Caco-2 (cell line): ENCODE results near the gene CTTN. TPM values are rescaled to one million over a fixed set of nuclear protein-coding genes. Genes with fewer than 3 reads are reported as not detected.

Experiments used
- Bru-seq: library from RNA; stranded (reverse); fragments of 400-500 nt; gene quantifications from one replicate; lab custom pipeline; 2021; lab: Mats Ljungman, UMichigan
- BruChase-seq, 2 experiments: library from RNA; stranded (reverse); fragments of 400-500 nt; gene quantifications; one replicate each; lab custom pipeline; 2021; lab: Mats Ljungman, UMichigan
- BruUV-seq: library from RNA; stranded (reverse); fragments of 400-500 nt; replicated peaks from 2 replicates; lab custom pipeline; 2021; lab: Mats Ljungman, UMichigan
- CTCF ChIA-PET: fragments of 300-600 bp; sonication (Branson Sonifier 250); formaldehyde crosslinking; loops from one replicate; lab custom pipeline; 2022; ENCODE audit warnings: antibody characterized with exemption; lab: Charles Lee
- POLR2A ChIA-PET: fragments of 300-600 bp; sonication (Branson Sonifier 250); formaldehyde crosslinking; loops from one replicate; lab custom pipeline; 2022; ENCODE audit warnings: antibody characterized with exemption; lab: Charles Lee
- DNase-seq, 2 experiments: peaks; one replicate each; pipeline versions ENCODE4 v3.0.0 to v3.0.0-alpha.2; 2020 to 2022
- H3K27me3 ChIP-seq: replicated peaks from 2 replicates; pipeline ENCODE4 v1.6.0; 2011; ENCODE audit warnings: low read length; ENCODE audit not compliant: control insufficient read depth, insufficient read depth
- H3K36me3 ChIP-seq: 2 replicates; pipeline ENCODE4 v1.5.1; 2011; ENCODE audit warnings: low read length; ENCODE audit not compliant: control insufficient read depth, insufficient read depth
- H3K4me1 ChIP-seq: fragments of 250-450 bp; sonication (Bioruptor Pico); 2 replicates; pipeline ENCODE4 v1.5.1; 2020; ENCODE audit warnings: mild to moderate bottlenecking
- H3K4me3 ChIP-seq: 2 replicates; pipeline ENCODE4 v1.5.1; 2011; ENCODE audit warnings: low read depth, mild to moderate bottlenecking, control low read depth, low read length
- H3K9me3 ChIP-seq: fragments of 250-450 bp; sonication (Bioruptor Pico); 2 replicates; pipeline ENCODE4 v1.5.1; 2020; ENCODE audit warnings: mild to moderate bottlenecking, moderate library complexity
- H3K27ac Mint-ChIP-seq: one replicate; pipeline ENCODE4 v1.8.0; 2022; ENCODE audit warnings: mixed read lengths; ENCODE audit not compliant: unreplicated experiment
- H3K27me3 Mint-ChIP-seq: one replicate; pipeline ENCODE4 v1.8.0; 2022; ENCODE audit warnings: mixed read lengths; ENCODE audit not compliant: insufficient read depth, unreplicated experiment
- H3K36me3 Mint-ChIP-seq: one replicate; pipeline ENCODE4 v1.8.0; 2022; ENCODE audit warnings: mild to moderate bottlenecking, mixed read lengths; ENCODE audit not compliant: insufficient read depth, unreplicated experiment
- H3K4me1 Mint-ChIP-seq: one replicate; pipeline ENCODE4 v1.8.0; 2022; ENCODE audit warnings: low read depth, mixed read lengths; ENCODE audit not compliant: unreplicated experiment
- H3K4me3 Mint-ChIP-seq: one replicate; pipeline ENCODE4 v1.8.0; 2022; ENCODE audit warnings: mild to moderate bottlenecking, moderate library complexity, mixed read lengths; ENCODE audit not compliant: unreplicated experiment
- H3K9me3 Mint-ChIP-seq: one replicate; pipeline ENCODE4 v1.8.0; 2022; ENCODE audit warnings: mixed read lengths; ENCODE audit not compliant: unreplicated experiment
- CTCF ChIP-seq, 2 experiments: fragments of 200-600 bp in 1 of 2; IDR thresholded peaks; 1 replicate in 1 of 2; 2 replicates in 1 of 2; pipeline versions ENCODE4 v1.5.1 to v1.8.0; 2011 to 2022; ENCODE audit warnings: antibody characterized with exemption in 1 of 2, control low read depth in 1 of 2, inconsistent platforms in 1 of 2, low read depth in 1 of 2, low read length in 1 of 2, mild to moderate bottlenecking in 1 of 2, moderate library complexity in 1 of 2; ENCODE audit not compliant: insufficient read depth in 1 of 2, severe bottlenecking in 1 of 2, unreplicated experiment in 1 of 2
- intact Hi-C: fragments of 100-400 bp; cut with micrococcal nuclease; formaldehyde crosslinking; loops from one replicate; pipeline ENCODE4 v1.10.0; 2022; ENCODE audit not compliant: unreplicated experiment
- long read RNA-seq: library from polyadenylated mRNA; stranded (forward); transcript quantifications from one replicate; pipeline ENCODE4 v2.0.0, GENCODE V29; 2022
- total RNA-seq: library from RNA; stranded (reverse); gene quantifications from 2 replicates; pipeline ENCODE4 v1.2.3, GENCODE V29; 2022

CTTN gene
- total RNA-seq, result 502 and 510 TPM in 2 replicates
- percentile 93 among the genes with signal in this experiment for Bru-seq, nascent RNA
- percentile 97 among the genes with signal in this experiment for BruChase-seq, experiment 1, labeled RNA remaining after a 2-hour chase
- percentile 97 among the genes with signal in this experiment for BruChase-seq, experiment 2, labeled RNA remaining after a 6-hour chase
- long read RNA-seq, transcript CTTN-201 (18 exons, 3,272 nt), result major isoform, 172 of 406 reads
- long read RNA-seq, transcript CTTN-202 (17 exons, 3,272 nt), result minor isoform, 93 of 406 reads
- long read RNA-seq, transcript CTTN-206 (4 exons, 1,087 nt), result minor isoform, 8 of 406 reads
- long read RNA-seq, partial matches to known transcripts, result 63 of 406 reads
- long read RNA-seq, other reads (novel, unspliced or antisense), result 70 of 406 reads

- no peaks in the 10 kb centered on the region for H3K27me3 ChIP-seq
- DNase-seq, result peak; percentile 96
- H3K4me1 ChIP-seq, result peaks cover 22% of the 10 kb centered on the region
- CTCF ChIA-PET, result interaction anchor here (0.5 to 0.7 kb wide), 4 partner anchors 20 to 759 kb away, joined by 3 to 8 read pairs (median 4); no protein-coding TSS in a partner anchor
- peaks cover 4% of the 10 kb centered on the region; the same call in 1 of the 2 replicates for H3K36me3 ChIP-seq
- peak within 1 kb of the TSS; percentile 96 for H3K27ac Mint-ChIP-seq
- TF ChIP-seq CTCF (IDR thresholded peaks at IDR 0.05; ENCODE audit: insufficient read depth in 1 of 2, low read depth in 1 of 2, low read length in 1 of 2, severe bottlenecking in 1 of 2, unreplicated experiment in 1 of 2), result no peak
- no peaks in the 10 kb centered on the region for H3K27me3 Mint-ChIP-seq
- intact Hi-C loops, result no loop called here
- H3K4me1 Mint-ChIP-seq, result peaks cover 27% of the 10 kb centered on the region
- BruUV-seq, result no TSS peak
- no peaks in the 10 kb centered on the region for H3K9me3 Mint-ChIP-seq
- POLR2A ChIA-PET, result interaction anchor here (0.6 kb wide), 3 partner anchors 42 to 424 kb away, joined by 3 to 5 read pairs (median 4); no protein-coding TSS in a partner anchor
- no peaks in the 10 kb centered on the region for H3K9me3 ChIP-seq
- H3K4me3 ChIP-seq, result peak within 1 kb of the TSS; percentile 93
- peaks cover 72% of the 10 kb centered on the region for H3K36me3 Mint-ChIP-seq
- H3K4me3 Mint-ChIP-seq, result peak within 1 kb of the TSS; percentile 81
Measured at GRCh38 chr11:70397983-70398833, at the start of gene CTTN. TSS of gene CTTN (plus strand) at chr11:70398529. CDS start at chr11:70407298, 8,769 bp downstream.

- Mint-ChIP-seq H3K4me1 (no peaks in the 10 kb centered on the region), H3K36me3 (peaks cover 90% of the 10 kb centered on the region), H3K4me3 (no peak overlapping the region), H3K27ac (no peak overlapping the region), H3K9me3 (no peaks in the 10 kb centered on the region), H3K27me3 (no peaks in the 10 kb centered on the region)
- no TSS peak for BruUV-seq
- H3K36me3 ChIP-seq, result peaks cover 6% of the 10 kb centered on the region
- H3K27me3 ChIP-seq, result no peaks in the 10 kb centered on the region
- ChIA-PET POLR2A (no interaction called here), CTCF (no interaction called here)
- no peak overlapping the region for H3K4me3 ChIP-seq
- H3K9me3 ChIP-seq, result no peaks in the 10 kb centered on the region
- no peak for TF ChIP-seq CTCF (IDR thresholded peaks at IDR 0.05; ENCODE audit: insufficient read depth in 1 of 2, low read depth in 1 of 2, low read length in 1 of 2, severe bottlenecking in 1 of 2, unreplicated experiment in 1 of 2)
- no peak for DNase-seq
- intact Hi-C loops, result no loop called here
- no peaks in the 10 kb centered on the region for H3K4me1 ChIP-seq
Measured at GRCh38 chr11:70348608-70349007, 49.7 kb upstream of the CTTN start.

GRCh38 chr11:70351646-70352045 lies 46.7 kb upstream of the CTTN start:
- Mint-ChIP-seq H3K27me3 (no peaks in the 10 kb centered on the region), H3K4me3 (no peak overlapping the region), H3K36me3 (peaks cover 95% of the 10 kb centered on the region), H3K27ac (no peak overlapping the region), H3K4me1 (no peaks in the 10 kb centered on the region), H3K9me3 (no peaks in the 10 kb centered on the region)
- POLR2A ChIA-PET, result no interaction called here
- H3K4me1 ChIP-seq, result no peaks in the 10 kb centered on the region
- H3K36me3 ChIP-seq, result peaks cover 8% of the 10 kb centered on the region; the same call in 1 of the 2 replicates
- no TSS peak for BruUV-seq
- DNase-seq, result no peak
- intact Hi-C loops, result no loop called here
- no peaks in the 10 kb centered on the region for H3K9me3 ChIP-seq
- H3K27me3 ChIP-seq, result no peaks in the 10 kb centered on the region
- CTCF ChIA-PET, result no interaction called here
- H3K4me3 ChIP-seq, result no peak overlapping the region
- TF ChIP-seq CTCF (IDR thresholded peaks at IDR 0.05; ENCODE audit: insufficient read depth in 1 of 2, low read depth in 1 of 2, low read length in 1 of 2, severe bottlenecking in 1 of 2, unreplicated experiment in 1 of 2), result no peak
